ENCODE data around the gene TNS2. TPM values are rescaled to one million over a fixed set of nuclear protein-coding genes. Genes with fewer than 3 reads are reported as not detected.

The TNS2 gene
- total and polyA plus RNA-seq, 9 of the 15 experiments (the other 6 are each of a cell fraction or from before 2014, with no cell fraction given): 0.28 to 3.1 (median 1.2) TPM; not detected in 1

GRCh38 chr12:53005986-53006809 is 43.7 kb upstream of the TNS2 start, which contains the start of gene EIF4B (continued):
- TF ChIP-seq MTA1 (IDR thresholded peaks at IDR 0.05; ENCODE audit: borderline replicate concordance) (peak; percentile 79), ZNF589 (CRISPR knock-in tag; IDR thresholded peaks at IDR 0.05; ENCODE audit: low read depth) (peak; percentile 84), NCOR1 (IDR thresholded peaks at IDR 0.05) (peak; percentile 19; the same call in 1 of the 2 replicates), PRDM10 (IDR thresholded peaks at IDR 0.05; ENCODE audit: partially characterized antibody) (no peak), ETV1 (tag; conservative IDR thresholded peaks at IDR 0.05; ENCODE audit: low read depth) (peak; percentile 74), HEY1 (CRISPR knock-in tag; IDR thresholded peaks at IDR 0.05; ENCODE audit: borderline replicate concordance) (no peak), E2F1 (CRISPR knock-in tag; IDR thresholded peaks at IDR 0.05) (peak; percentile 65), CSDE1 (IDR thresholded peaks at IDR 0.05) (no peak), ZNF583 (CRISPR knock-in tag; IDR thresholded peaks at IDR 0.05) (no peak), C11orf30 (IDR thresholded peaks at IDR 0.05; ENCODE audit: low read depth) (peak; percentile 93), BCOR (IDR thresholded peaks at IDR 0.05) (no peak), PBX2 (CRISPR knock-in tag; IDR thresholded peaks at IDR 0.05; ENCODE audit: low read depth) (no peak), PBX2 (tag; conservative IDR thresholded peaks at IDR 0.05; ENCODE audit: low read depth) (no peak), GABPA (tag; conservative IDR thresholded peaks at IDR 0.05; ENCODE audit: low read depth) (peak; percentile 83), MXD1 (CRISPR knock-in tag; IDR thresholded peaks at IDR 0.05; ENCODE audit: borderline replicate concordance, poor library complexity, severe bottlenecking) (no peak), ZNF511 (CRISPR knock-in tag; IDR thresholded peaks at IDR 0.05) (0 out of 2 replicates have a peak, but pooled peaks have one; percentile 43), BRD4 (IDR thresholded peaks at IDR 0.05) (peak; percentile 100), ZNF444 (CRISPR knock-in tag; IDR thresholded peaks at IDR 0.05) (peak; percentile 91), HCFC1 (IDR thresholded peaks at IDR 0.05; ENCODE audit: low read depth, low read length) (peak; percentile 55)
